Activated CD8-positive, alpha-beta T cell treated with anti-CD3 and anti-CD28 coated beads, Interleukin-2, amount 10 ng/mL, durations not matched to agents 7 days and 5 days (primary cell): ENCODE data around the gene ARSB. TPM values are rescaled to one million over a fixed set of nuclear protein-coding genes. Genes with fewer than 3 reads are reported as not detected.

ENCODE experiments used
- ATAC-seq: fragments of 150-1000 bp; cut with Tn5 transposase; one replicate; pipeline ENCODE4 v1.10.0; 2021; ENCODE audit warnings: moderate library complexity
- CTCF ChIA-PET: fragments of 350-600 bp; sonication (Branson Sonifier 250); formaldehyde crosslinking; loops from one replicate; lab custom pipeline; 2021; ENCODE audit warnings: antibody characterized with exemption; lab: Charles Lee
- POLR2A ChIA-PET: fragments of 350-600 bp; sonication (Branson Sonifier 250); formaldehyde crosslinking; loops from one replicate; lab custom pipeline; 2021; ENCODE audit warnings: antibody characterized with exemption; lab: Charles Lee
- DNase-seq: peaks from one replicate; pipeline ENCODE4 v3.0.0-alpha.2; 2020
- H3K27ac Mint-ChIP-seq: one replicate; pipeline ENCODE4 v1.8.0; 2021; ENCODE audit warnings: mild to moderate bottlenecking, mixed read lengths
- H3K27me3 Mint-ChIP-seq: one replicate; pipeline ENCODE4 v1.8.0; 2021; ENCODE audit warnings: low read depth, mixed read lengths
- H3K36me3 Mint-ChIP-seq: one replicate; pipeline ENCODE4 v1.8.0; 2021; ENCODE audit warnings: low read depth, mixed read lengths
- H3K4me1 Mint-ChIP-seq: one replicate; pipeline ENCODE4 v1.8.0; 2021; ENCODE audit warnings: low read depth, mixed read lengths
- H3K4me3 Mint-ChIP-seq: one replicate; pipeline ENCODE4 v1.8.0; 2021; ENCODE audit warnings: mild to moderate bottlenecking, mixed read lengths
- H3K9me3 Mint-ChIP-seq: one replicate; pipeline ENCODE4 v1.8.0; 2022; ENCODE audit warnings: mixed read lengths; ENCODE audit not compliant: insufficient read depth
- total RNA-seq, 2 experiments: library from RNA; stranded (reverse); gene quantifications; one replicate each; pipeline ENCODE4 v1.2.3, GENCODE V29; 2021

ARSB gene
- 10 to 100 TPM; 10.3 TPM for total RNA-seq

- CTCF ChIA-PET = interaction anchor here (0.9 to 3.3 kb wide), 9 partner anchors 10 to 148 kb away, joined by 3 to 24 read pairs (median 4); no protein-coding TSS in a partner anchor
- DNase-seq = peak; percentile 68
- H3K4me3 Mint-ChIP-seq = peak within 1 kb of the TSS; percentile 89
Measured at GRCh38 chr5:78985116-78985724, at the start of gene ARSB. Gene ARSB (minus strand): TSS chr5:78985310. CDS start chr5:78985248, 62 bp downstream.

GRCh38 chr5:79032782-79033181 lies 47.7 kb upstream of the ARSB start:
- Mint-ChIP-seq H3K9me3 (no peaks in the 10 kb centered on the region), H3K4me3 (no peak overlapping the region), H3K4me1 (no peaks in the 10 kb centered on the region), H3K27me3 (peaks cover 8% of the 10 kb centered on the region), H3K27ac (no peak overlapping the region), H3K36me3 (no peaks in the 10 kb centered on the region)
- ATAC-seq (no peak), DNase-seq (no peak)
- CTCF ChIA-PET = interaction anchor here (1.2 to 3.2 kb wide), 3 partner anchors 8 to 100 kb away, joined by 3 to 11 read pairs (median 11); no protein-coding TSS in a partner anchor
- POLR2A ChIA-PET = no interaction called here

More at GRCh38 chr5:78985116-78985724, at the start of gene ARSB:
- H3K27ac Mint-ChIP-seq = peak within 1 kb of the TSS; percentile 95
- H3K4me1 Mint-ChIP-seq = peaks cover 38% of the 10 kb centered on the region
- no peaks in the 10 kb centered on the region for H3K27me3 Mint-ChIP-seq
- peak; percentile 66 for ATAC-seq
- H3K36me3 Mint-ChIP-seq = no peaks in the 10 kb centered on the region
- POLR2A ChIA-PET = interaction anchor here (0.5 to 1.6 kb wide), 11 partner anchors 9 to 648 kb away, joined by 3 to 7 read pairs (median 3); partner anchors contain the start of gene JMY
- H3K9me3 Mint-ChIP-seq = no peaks in the 10 kb centered on the region

DNA sequence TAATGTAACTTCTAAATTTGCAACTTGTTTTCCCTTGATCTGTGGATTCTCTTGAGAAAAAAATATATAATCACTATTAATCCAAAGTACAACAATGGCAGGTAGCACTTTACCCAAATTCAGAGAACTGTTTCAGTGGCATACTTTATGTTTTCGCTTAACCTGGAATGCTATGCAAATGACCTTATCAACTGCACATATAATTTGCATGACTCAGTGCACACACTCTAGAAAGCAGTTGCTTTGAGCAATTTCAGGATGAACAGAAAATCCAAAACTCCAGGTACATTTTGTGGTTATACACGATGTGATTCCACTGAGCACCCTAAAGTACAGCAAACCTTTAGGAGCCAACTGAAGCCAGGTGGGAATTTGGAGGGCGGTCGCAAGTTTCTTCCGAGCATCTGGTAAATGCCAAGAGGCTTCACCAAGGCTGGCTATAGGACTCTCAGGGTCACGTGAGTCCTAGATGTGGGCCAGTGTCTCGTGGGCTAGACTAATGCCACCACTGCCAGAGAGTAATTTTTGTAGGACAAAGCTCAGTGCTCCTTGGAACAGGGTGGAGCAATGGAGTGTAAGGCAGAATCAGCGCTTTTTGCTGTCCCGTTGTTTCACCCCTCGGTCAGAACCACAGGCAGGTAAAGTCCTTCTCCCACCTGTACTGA lies 47.1 kb upstream of the ARSB start:
- ChIA-PET CTCF (no interaction called here), POLR2A (no interaction called here)
- Mint-ChIP-seq H3K4me1 (no peaks in the 10 kb centered on the region), H3K27ac (no peak overlapping the region), H3K36me3 (no peaks in the 10 kb centered on the region), H3K9me3 (no peaks in the 10 kb centered on the region), H3K27me3 (peaks cover 8% of the 10 kb centered on the region), H3K4me3 (no peak overlapping the region)
- DNase-seq = no peak
- no peak for ATAC-seq

- Mint-ChIP-seq H3K4me1 (no peaks in the 10 kb centered on the region), H3K27me3 (peaks cover 8% of the 10 kb centered on the region), H3K27ac (no peak overlapping the region), H3K4me3 (no peak overlapping the region), H3K36me3 (no peaks in the 10 kb centered on the region), H3K9me3 (no peaks in the 10 kb centered on the region)
- ATAC-seq = no peak
- DNase-seq = no peak
- ChIA-PET CTCF (no interaction called here), POLR2A (no interaction called here)
Measured at GRCh38 chr5:79031485-79031867, 46.4 kb upstream of the ARSB start.

GRCh38 chr5:79030663-79031484 lies 45.8 kb upstream of the ARSB start:
- H3K9me3 Mint-ChIP-seq = no peaks in the 10 kb centered on the region
- H3K4me1 Mint-ChIP-seq = no peaks in the 10 kb centered on the region
- DNase-seq (no peak), ATAC-seq (no peak)
- H3K27ac Mint-ChIP-seq = no peak overlapping the region
- H3K4me3 Mint-ChIP-seq = no peak overlapping the region
- ChIA-PET POLR2A (no interaction called here), CTCF (interaction anchor here (1.0 to 2.7 kb wide), 3 partner anchors 12 to 102 kb away, joined by 3 to 24 read pairs (median 3); no protein-coding TSS in a partner anchor)
- peaks cover 10% of the 10 kb centered on the region for H3K27me3 Mint-ChIP-seq
- H3K36me3 Mint-ChIP-seq = no peaks in the 10 kb centered on the region

- peaks cover 34% of the 10 kb centered on the region for H3K27me3 Mint-ChIP-seq
- H3K27ac Mint-ChIP-seq = no peak overlapping the region
- no peaks in the 10 kb centered on the region for H3K36me3 Mint-ChIP-seq
- DNase-seq (peak; percentile 65), ATAC-seq (no peak)
- peaks cover 5% of the 10 kb centered on the region for H3K4me1 Mint-ChIP-seq
- H3K9me3 Mint-ChIP-seq = no peaks in the 10 kb centered on the region
- ChIA-PET POLR2A (no interaction called here), CTCF (interaction anchor here (0.7 to 9.1 kb wide), 53 partner anchors 9 to 511 kb away, joined by 3 to 368 read pairs (median 5); partner anchors contain the start of gene ARSB)
- no peak overlapping the region for H3K4me3 Mint-ChIP-seq
Measured at GRCh38 chr5:79025054-79025472, 40.0 kb upstream of the ARSB start.

DNA sequence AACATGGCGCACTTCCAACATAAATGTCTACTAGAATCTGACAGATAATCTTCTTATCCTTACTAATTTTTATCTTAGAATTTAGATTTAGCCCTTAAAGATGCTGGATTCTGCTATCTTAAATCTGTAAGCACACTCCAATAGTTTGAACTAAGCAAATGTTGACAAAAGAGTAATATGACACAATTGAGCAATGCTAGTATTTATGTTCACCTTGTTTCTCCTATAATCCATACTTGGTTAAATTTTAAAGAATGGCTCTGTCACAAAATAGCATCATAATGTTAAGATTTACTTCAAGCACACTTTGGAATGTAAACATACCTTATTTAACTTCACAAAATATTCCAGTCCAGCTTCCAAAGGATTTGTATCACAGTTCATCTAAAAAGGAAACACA lies 38.8 kb upstream of the ARSB start:
- Mint-ChIP-seq H3K27ac (no peak overlapping the region), H3K36me3 (no peaks in the 10 kb centered on the region), H3K4me1 (peaks cover 5% of the 10 kb centered on the region), H3K4me3 (no peak overlapping the region), H3K9me3 (no peaks in the 10 kb centered on the region), H3K27me3 (peaks cover 42% of the 10 kb centered on the region)
- POLR2A ChIA-PET = no interaction called here
- ATAC-seq (no peak), DNase-seq (no peak)
- CTCF ChIA-PET = interaction anchor here (0.8 to 9.1 kb wide), 28 partner anchors 8 to 445 kb away, joined by 3 to 368 read pairs (median 9); partner anchors contain the start of gene ARSB

DNA sequence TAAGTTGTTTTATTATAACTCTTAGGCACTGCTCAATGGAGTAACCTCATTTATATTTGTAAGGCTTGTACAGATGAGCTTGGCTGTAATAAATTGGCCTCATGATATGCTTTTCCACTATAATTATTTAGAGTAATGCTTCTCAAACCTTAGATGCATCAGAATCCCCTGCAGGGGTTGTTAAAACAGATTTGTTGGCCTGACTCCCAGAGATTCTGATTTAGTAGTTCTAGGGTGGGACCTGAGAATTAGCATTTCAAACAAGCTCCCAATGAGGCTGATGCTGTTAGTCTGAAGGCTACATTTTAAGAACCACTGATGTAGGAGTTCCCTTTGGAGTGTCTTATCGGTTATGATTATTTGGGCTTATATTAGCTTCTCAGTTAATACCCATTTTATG lies 38.2 kb upstream of the ARSB start:
- no peak for DNase-seq
- peaks cover 5% of the 10 kb centered on the region for H3K4me1 Mint-ChIP-seq
- ChIA-PET CTCF (interaction anchor here (0.8 to 9.1 kb wide), 13 partner anchors 11 to 446 kb away, joined by 3 to 368 read pairs (median 12); partner anchors contain the start of gene ARSB), POLR2A (no interaction called here)
- no peaks in the 10 kb centered on the region for H3K9me3 Mint-ChIP-seq
- H3K36me3 Mint-ChIP-seq = no peaks in the 10 kb centered on the region
- no peak overlapping the region for H3K27ac Mint-ChIP-seq
- no peak for ATAC-seq
- no peak overlapping the region for H3K4me3 Mint-ChIP-seq
- H3K27me3 Mint-ChIP-seq = peaks cover 41% of the 10 kb centered on the region

GRCh38 chr5:79022771-79023170 lies 37.7 kb upstream of the ARSB start:
- H3K4me1 Mint-ChIP-seq = peaks cover 5% of the 10 kb centered on the region
- ChIA-PET CTCF (interaction anchor here (0.8 to 9.1 kb wide), 16 partner anchors 11 to 442 kb away, joined by 3 to 368 read pairs (median 8); no protein-coding TSS in a partner anchor), POLR2A (no interaction called here)
- H3K27ac Mint-ChIP-seq = no peak overlapping the region
- ATAC-seq = no peak
- no peak for DNase-seq
- no peaks in the 10 kb centered on the region for H3K9me3 Mint-ChIP-seq
- H3K4me3 Mint-ChIP-seq = no peak overlapping the region
- peaks cover 43% of the 10 kb centered on the region for H3K27me3 Mint-ChIP-seq
- no peaks in the 10 kb centered on the region for H3K36me3 Mint-ChIP-seq

- ChIA-PET POLR2A (interaction anchor here (0.9 kb wide), 1 partner anchor 36 kb away, joined by 3 read pairs; the partner anchor contains the start of gene ARSB), CTCF (interaction anchor here (1.0 to 9.1 kb wide), 14 partner anchors 12 to 443 kb away, joined by 3 to 368 read pairs (median 8); no protein-coding TSS in a partner anchor)
- ATAC-seq (no peak), DNase-seq (no peak)
- no peaks in the 10 kb centered on the region for H3K36me3 Mint-ChIP-seq
- peaks cover 51% of the 10 kb centered on the region for H3K27me3 Mint-ChIP-seq
- no peak overlapping the region for H3K27ac Mint-ChIP-seq
- H3K4me3 Mint-ChIP-seq = no peak overlapping the region
- peaks cover 5% of the 10 kb centered on the region for H3K4me1 Mint-ChIP-seq
- no peaks in the 10 kb centered on the region for H3K9me3 Mint-ChIP-seq
Measured at GRCh38 chr5:79021753-79022152, 36.6 kb upstream of the ARSB start.
